SK-N-SH (cell line): ENCODE data around the gene FBXO10. TPM values are rescaled to one million over a fixed set of nuclear protein-coding genes. Genes with fewer than 3 reads are reported as not detected.
"Not testable (repeated sequence)": the region's sequence is repeated elsewhere in the genome, so short reads cannot be mapped to it uniquely, and the experiment has no call there.

Source experiments
- CTCF ChIA-PET: fragments of 300-600, 350-600 bp; formaldehyde crosslinking; extraction: SDS; loops from one replicate; lab custom pipeline; 2021; lab: Yijun Ruan, JAX
- POLR2A ChIA-PET: fragments of 350-600 bp; sonication (Branson Sonifier 250); formaldehyde crosslinking; extraction: SDS; loops from one replicate; lab custom pipeline; 2020; ENCODE audit warnings: antibody characterized with exemption, inconsistent platforms; lab: Yijun Ruan, JAX
- DNase-seq: peaks from one replicate; pipeline ENCODE4 v3.0.0; 2012
- H2AFZ ChIP-seq: fragments of 200-600 bp; sonication (generic); 2 replicates; pipeline ENCODE4 v1.8.1; 2016; ENCODE audit warnings: antibody characterized with exemption, mild to moderate bottlenecking, low read depth
- H3F3A ChIP-seq: fragments of 200-600 bp; sonication (generic); replicated peaks from 2 replicates; pipeline ENCODE3; 2016; ENCODE audit warnings: antibody characterized with exemption, mild to moderate bottlenecking; ENCODE audit not compliant: insufficient read depth
- H3K27ac ChIP-seq, 2 experiments: fragments of 200-500 bp in 1 of 2; fragments of 200-600 bp in 1 of 2; sonication (Bioruptor generic) in 1 of 2; sonication (generic), shearing (Covaris generic) in 1 of 2; 2 replicates each; pipeline versions ENCODE4 v1.5.1 to v1.6.1; 2014 to 2016; ENCODE audit warnings: low read depth in 2 of 2, inconsistent platforms in 1 of 2, low read length in 1 of 2, mild to moderate bottlenecking in 1 of 2, mixed read lengths in 1 of 2
- H3K27me3 ChIP-seq: fragments of 200-600 bp; sonication (generic), shearing (Covaris generic); 2 replicates; pipeline ENCODE4 v1.6.1; 2016; ENCODE audit warnings: mixed run types; ENCODE audit not compliant: insufficient read depth
- H3K36me3 ChIP-seq, 2 experiments: fragments of 200-500 bp in 1 of 2; fragments of 200-600 bp in 1 of 2; sonication (Bioruptor generic) in 1 of 2; sonication (generic) in 1 of 2; replicated peaks in 1 of 2; 2 replicates each; pipeline versions ENCODE3 to v1.5.1; 2014 to 2016; ENCODE audit warnings: low read length in 1 of 2, mild to moderate bottlenecking in 1 of 2; ENCODE audit not compliant: insufficient read depth in 2 of 2, control insufficient read depth in 1 of 2
- H3K4me1 ChIP-seq, 2 experiments: fragments of 200-500 bp in 1 of 2; fragments of 200-600 bp in 1 of 2; sonication (Bioruptor generic) in 1 of 2; sonication (generic), shearing (Covaris generic) in 1 of 2; 2 replicates each; pipeline versions ENCODE4 v1.5.1 to v1.6.1; 2014 to 2016; ENCODE audit warnings: low read depth in 1 of 2, low read length in 1 of 2, mixed run types in 1 of 2; ENCODE audit not compliant: insufficient read depth in 2 of 2, control insufficient read depth in 1 of 2
- H3K4me2 ChIP-seq: fragments of 200-600 bp; sonication (generic), shearing (Covaris generic); 2 replicates; pipeline ENCODE4 v1.6.1; 2017; ENCODE audit warnings: mixed run types
- H3K4me3 ChIP-seq, 2 experiments: fragments of 200-500 bp in 1 of 2; fragments of 200-600 bp in 1 of 2; sonication (Bioruptor generic) in 1 of 2; sonication (generic), shearing (Covaris generic) in 1 of 2; 2 replicates each; pipeline versions ENCODE4 v1.5.1 to v1.8.1; 2014 to 2016; ENCODE audit warnings: low read depth in 2 of 2, inconsistent platforms in 1 of 2, low read length in 1 of 2, mild to moderate bottlenecking in 1 of 2, mixed read lengths in 1 of 2, moderate library complexity in 1 of 2
- H3K79me2 ChIP-seq: fragments of 200-600 bp; sonication (generic); 2 replicates; pipeline ENCODE4 v1.8.1; 2017; ENCODE audit warnings: mild to moderate bottlenecking; ENCODE audit not compliant: insufficient read depth
- H3K9ac ChIP-seq: fragments of 200-600 bp; sonication (generic); 2 replicates; pipeline ENCODE4 v1.6.1; 2017; ENCODE audit warnings: mixed run types
- H3K9me2 ChIP-seq: fragments of 200-600 bp; sonication (generic); 2 replicates; pipeline ENCODE4 v1.6.1; 2017; ENCODE audit warnings: mixed run types
- H3K9me3 ChIP-seq: fragments of 200-600 bp; sonication (generic); 2 replicates; pipeline ENCODE4 v1.6.1; 2017; ENCODE audit warnings: mixed run types, mild to moderate bottlenecking, moderate library complexity
- H4K20me1 ChIP-seq: fragments of 200-600 bp; sonication (generic); 2 replicates; pipeline ENCODE4 v1.6.1; 2017; ENCODE audit warnings: mild to moderate bottlenecking, mixed run types; ENCODE audit not compliant: insufficient read depth
- CTCF ChIP-seq: fragments of 200-600 bp; sonication (generic); IDR thresholded peaks from 2 replicates; pipeline ENCODE4 v1.6.1; 2017; ENCODE audit warnings: antibody characterized with exemption, mild to moderate bottlenecking, moderate library complexity
- IRF3 ChIP-seq: fragments of 150-350 bp; IDR thresholded peaks from 2 replicates; pipeline ENCODE4 v1.6.1; 2016; ENCODE audit warnings: mild to moderate bottlenecking, low read depth, low read length
- RAD21 ChIP-seq: IDR thresholded peaks from 2 replicates; pipeline ENCODE4 v1.6.1; 2012; ENCODE audit warnings: mild to moderate bottlenecking, low read length
- RCOR1 ChIP-seq: fragments of 150-350 bp; IDR thresholded peaks from 2 replicates; pipeline ENCODE4 v1.6.1; 2017; ENCODE audit warnings: antibody characterized with exemption, low read length
- RFX5 ChIP-seq: IDR thresholded peaks from 2 replicates; pipeline ENCODE4 v1.6.1; 2012; ENCODE audit warnings: mild to moderate bottlenecking, improper control_type of control experiment, low read length
- WGBS: methylation state at CpG from one replicate; pipeline ENCODE4 v1.1.6; 2017; ENCODE audit warnings: low lambda C conversion rate; 5-methylcytosine and 5-hydroxymethylcytosine counted together
- polyA plus RNA-seq, 3 experiments: library from polyadenylated mRNA; depleted of rRNA; stranded (reverse); fragments of >200 nt; gene quantifications; 2 replicates each; pipeline ENCODE4 v1.2.3, GENCODE V29; 2012

FBXO10 gene
- polyA plus RNA-seq, 1 of the 3 experiments (the other 2 are of a cell fraction), result 10.1 TPM

- Histone ChIP-seq H3K9ac (no peak overlapping the region), H3K9me3 (no peaks in the 10 kb centered on the region), H3K79me2 (no peaks in the 10 kb centered on the region), H2AFZ (no peak overlapping the region), H3K27ac (no peak overlapping the region), H3K4me2 (no peak overlapping the region), H3K36me3 (peaks cover 0 to 26% of the 10 kb centered on the region in 2 experiments), H3K4me1 (no peaks in the 10 kb centered on the region), H3K9me2 (no peaks in the 10 kb centered on the region), H3F3A (peaks cover 2% of the 10 kb centered on the region), H3K27me3 (no peaks in the 10 kb centered on the region), H3K4me3 (no peak overlapping the region), H4K20me1 (no peaks in the 10 kb centered on the region)
- WGBS, result 91% methylated on average over 9 of the region's 15 CpGs
- CTCF ChIA-PET, result interaction anchor here (1.3 to 2.2 kb wide), 2 partner anchors 9 to 10 kb away, joined by 3 to 5 read pairs; no protein-coding TSS in a partner anchor
- peak; percentile 10; the same call in 1 of the 2 replicates for TF ChIP-seq CTCF
- no peak for TF ChIP-seq RCOR1
- TF ChIP-seq RAD21, result no peak
- TF ChIP-seq IRF3, result no peak
- no peak for TF ChIP-seq RFX5
- peak; percentile 52 for DNase-seq
- POLR2A ChIA-PET, result no interaction called here
These were observed 64.9 kb downstream of the FBXO10 start for GRCh38 chr9:37511016-37512010.

GRCh38 chr9:37510053-37510452 is 66.1 kb downstream of the FBXO10 start:
- H4K20me1 ChIP-seq, H2AFZ ChIP-seq, DNase-seq, H3K9me2 ChIP-seq, H3K4me2 ChIP-seq, H3K27me3 ChIP-seq, H3K9me3 ChIP-seq, H3K79me2 ChIP-seq, H3K9ac ChIP-seq, H3F3A ChIP-seq, H3K4me3 ChIP-seq, H3K4me1 ChIP-seq, H3K27ac ChIP-seq: not testable (repeated sequence)
- 97% methylated on average over 5 of the region's 5 CpGs for WGBS
- H3K36me3 ChIP-seq, result peaks cover 0 to 24% of the 10 kb centered on the region in 2 experiments
- ChIA-PET POLR2A (interaction anchor here (1.1 kb wide), 2 partner anchors 24 to 82 kb away, joined by 3 to 4 read pairs; partner anchors contain the start of gene POLR1E), CTCF (interaction anchor here (0.6 to 2.2 kb wide), 3 partner anchors 9 to 64 kb away, joined by 3 to 5 read pairs (median 3); no protein-coding TSS in a partner anchor)
